Measurements from ENCODE around the gene DPP6. TPM values are rescaled to one million over a fixed set of nuclear protein-coding genes. Genes with fewer than 3 reads are reported as not detected.

The DPP6 gene
- total RNA-seq, 4 donors from 2014 or later: 0.60 to 1.7 (median 1.6) TPM; not detected in 1

GRCh38 chr7:154581251-154581890 lies 529.2 kb downstream of the DPP6 start:
- WGBS, 2 donors: 85 to 89% methylated on average over 10 of the region's 10 CpGs
- Histone ChIP-seq H3K27me3 (no peaks in the 10 kb centered on the region), H3K9me3 (peaks cover 0 to 10% (median 0%) of the 10 kb centered on the region in 4 donors), H3K27ac (no peak overlapping the region), H3K4me1 (no peaks in the 10 kb centered on the region), H3K4me3 (no peak overlapping the region), H3K36me3 (no peaks in the 10 kb centered on the region)
- no peak for DNase-seq (ENCODE audit: low spot score in 2 of 2)
- TF ChIP-seq CTCF (IDR thresholded peaks at IDR 0.05): no peak
- no peak for TF ChIP-seq POLR2A (IDR thresholded peaks at IDR 0.05)
- no peak for TF ChIP-seq EP300 (IDR thresholded peaks at IDR 0.05)

- H3K27ac ChIP-seq: no peak overlapping the region
- no peaks in the 10 kb centered on the region for H3K4me1 ChIP-seq
- peaks cover 0 to 10% (median 0%) of the 10 kb centered on the region in 4 donors for H3K9me3 ChIP-seq
- no peak for DNase-seq (ENCODE audit: low spot score in 2 of 2)
- H3K27me3 ChIP-seq: no peaks in the 10 kb centered on the region
- no peak overlapping the region for H3K4me3 ChIP-seq
- TF ChIP-seq CTCF (IDR thresholded peaks at IDR 0.05) (no peak), POLR2A (IDR thresholded peaks at IDR 0.05) (no peak), EP300 (IDR thresholded peaks at IDR 0.05) (no peak)
- 92 to 96% methylated on average over 15 of the region's 15 CpGs for WGBS, 2 donors
- no peaks in the 10 kb centered on the region for H3K36me3 ChIP-seq
Measured at GRCh38 chr7:154583454-154583853, 531.3 kb downstream of the DPP6 start.

GRCh38 chr7:154584352-154585252 lies 532.4 kb downstream of the DPP6 start:
- Histone ChIP-seq H3K27me3 (no peaks in the 10 kb centered on the region), H3K9me3 (peaks cover 0 to 10% (median 0%) of the 10 kb centered on the region in 4 donors), H3K4me1 (no peaks in the 10 kb centered on the region), H3K4me3 (no peak overlapping the region), H3K36me3 (no peaks in the 10 kb centered on the region), H3K27ac (no peak overlapping the region)
- no peak for DNase-seq (ENCODE audit: low spot score in 2 of 2)
- WGBS, 2 donors: 51 to 55% methylated on average over 20 of the region's 20 CpGs
- no peak for TF ChIP-seq EP300 (IDR thresholded peaks at IDR 0.05)
- TF ChIP-seq POLR2A (IDR thresholded peaks at IDR 0.05): no peak
- no peak for TF ChIP-seq CTCF (IDR thresholded peaks at IDR 0.05)

GRCh38 chr7:154587792-154588191 lies 535.6 kb downstream of the DPP6 start:
- no peak for DNase-seq (ENCODE audit: low spot score in 2 of 2)
- WGBS, 2 donors: 68 to 82% methylated on average over 9 of the region's 9 CpGs
- no peak for TF ChIP-seq CTCF (IDR thresholded peaks at IDR 0.05)
- no peak for TF ChIP-seq POLR2A (IDR thresholded peaks at IDR 0.05)
- no peak for TF ChIP-seq EP300 (IDR thresholded peaks at IDR 0.05)

GRCh38 chr7:154591544-154591943 lies 539.3 kb downstream of the DPP6 start:
- Histone ChIP-seq H3K27ac (no peak overlapping the region), H3K9me3 (peaks cover 0 to 10% (median 0%) of the 10 kb centered on the region in 4 donors), H3K27me3 (no peaks in the 10 kb centered on the region), H3K4me1 (no peaks in the 10 kb centered on the region), H3K4me3 (no peak overlapping the region), H3K36me3 (no peaks in the 10 kb centered on the region)
- no peak for TF ChIP-seq POLR2A (IDR thresholded peaks at IDR 0.05)
- no peak for TF ChIP-seq CTCF (IDR thresholded peaks at IDR 0.05)
- TF ChIP-seq EP300 (IDR thresholded peaks at IDR 0.05): no peak
- no peak for DNase-seq (ENCODE audit: low spot score in 2 of 2)
- 42 to 47% methylated on average over 6 of the region's 6 CpGs for WGBS, 2 donors

More at GRCh38 chr7:154587792-154588191, 535.6 kb downstream of the DPP6 start:
- H3K4me1 ChIP-seq: no peaks in the 10 kb centered on the region
- H3K36me3 ChIP-seq: no peaks in the 10 kb centered on the region
- no peak overlapping the region for H3K27ac ChIP-seq
- peaks cover 0 to 6% (median 0%) of the 10 kb centered on the region in 4 donors for H3K9me3 ChIP-seq
- H3K27me3 ChIP-seq: no peaks in the 10 kb centered on the region
- no peak overlapping the region for H3K4me3 ChIP-seq

All from tibial nerve (tissue), 4 donors.